HepG2 (cell line): ENCODE results near the gene PPP1R14D. TPM values are rescaled to one million over a fixed set of nuclear protein-coding genes. Genes with fewer than 3 reads are reported as not detected.

Experiments used
- ATAC-seq: fragments of 200-7000 bp; cut with Tn5 transposase; 3 replicates; pipeline ENCODE4 v1.9.1; 2020; ENCODE audit warnings: mild to moderate bottlenecking, moderate library complexity
- BruUV-seq: library from RNA; stranded (reverse); fragments of 400-500 nt; replicated peaks from 2 replicates; lab custom pipeline; 2021; lab: Mats Ljungman, UMichigan
- CTCF ChIA-PET: fragments of 300-600 bp; formaldehyde crosslinking; extraction: SDS; loops from one replicate; lab custom pipeline; 2021; ENCODE audit warnings: low total read pairs, inconsistent platforms, low intra/inter-chr PET ratio; lab: Yijun Ruan, JAX
- POLR2A ChIA-PET: fragments of 350-600 bp; sonication (Branson Sonifier 250); formaldehyde crosslinking; loops from one replicate; lab custom pipeline; 2020; ENCODE audit warnings: antibody characterized with exemption, inconsistent platforms; lab: Yijun Ruan, JAX
- DNase-seq: peaks from one replicate; pipeline ENCODE4 v3.0.0-alpha.2; 2015; ENCODE audit warnings: low spot score
- FAIRE-seq: peaks from 3 replicates; lab custom pipeline; 2011; peaks lifted over from hg19 to GRCh38; lab: Jason Lieb, UNC
- H2AFZ ChIP-seq: one replicate; pipeline ENCODE4 v1.6.1; 2011; ENCODE audit warnings: low read length, inconsistent platforms
- H3K27ac ChIP-seq: fragments of 300-600 bp; 3 replicates; pipeline ENCODE4 v1.8.0; 2011; ENCODE audit warnings: mixed run types, mild to moderate bottlenecking, mixed read lengths, low read length, inconsistent platforms; ENCODE audit not compliant: insufficient read depth; ENCODE audit errors: extremely low read length
- H3K27me3 ChIP-seq, 2 experiments: fragments of 200-600 bp in 1 of 2; 2 replicates in 1 of 2; 3 replicates in 1 of 2; pipeline versions ENCODE4 v1.6.0 to v1.8.0; 2011; ENCODE audit warnings: low read length in 2 of 2, mild to moderate bottlenecking in 2 of 2, moderate library complexity in 2 of 2, inconsistent platforms in 1 of 2; ENCODE audit not compliant: insufficient read depth in 2 of 2, control insufficient read depth in 1 of 2
- H3K36me3 ChIP-seq, 2 experiments: fragments of 200-600 bp in 1 of 2; replicated peaks in 1 of 2; 2 replicates in 1 of 2; 3 replicates in 1 of 2; pipeline versions ENCODE4 v1.5.1 to v1.8.0; 2011; ENCODE audit warnings: low read length in 2 of 2, inconsistent platforms in 1 of 2; ENCODE audit not compliant: insufficient read depth in 2 of 2, control insufficient read depth in 1 of 2
- H3K4me1 ChIP-seq: 2 replicates; pipeline ENCODE4 v1.5.1; 2012; ENCODE audit warnings: low read length, inconsistent platforms; ENCODE audit not compliant: insufficient read depth
- H3K4me2 ChIP-seq: 2 replicates; pipeline ENCODE4 v1.6.0; 2011; ENCODE audit warnings: low read depth, low read length, inconsistent platforms
- H3K4me3 ChIP-seq, 3 experiments: fragments of 200-600 bp in 1 of 3; sonication (generic), shearing (Covaris generic) in 1 of 3; replicated peaks in 1 of 3; 2 replicates each; pipeline ENCODE4 v1.5.1; 2011 to 2016; ENCODE audit warnings: low read length in 3 of 3, inconsistent platforms in 2 of 3, low read depth in 2 of 3, mild to moderate bottlenecking in 2 of 3, control low read depth in 1 of 3, mixed read lengths in 1 of 3; ENCODE audit not compliant: insufficient read depth in 1 of 3
- H3K79me2 ChIP-seq: one replicate; pipeline ENCODE4 v1.6.1; 2011; ENCODE audit warnings: low read length, inconsistent platforms; ENCODE audit not compliant: insufficient read depth
- H3K9ac ChIP-seq: 2 replicates; pipeline ENCODE4 v1.6.0; 2011; ENCODE audit warnings: mild to moderate bottlenecking, low read depth, low read length, inconsistent platforms; ENCODE audit not compliant: insufficient read depth
- H3K9me3 ChIP-seq: 2 replicates; pipeline ENCODE4 v1.5.1; 2012; ENCODE audit warnings: mild to moderate bottlenecking, low read length
- H4K20me1 ChIP-seq: 2 replicates; pipeline ENCODE4 v1.6.0; 2011; ENCODE audit warnings: inconsistent platforms, mild to moderate bottlenecking, low read length, moderate library complexity; ENCODE audit not compliant: insufficient read depth
- ARNT ChIP-seq: fragments of 450-650 bp; IDR thresholded peaks from 2 replicates; pipeline ENCODE4 v1.6.1; 2017
- ATF4 ChIP-seq, 2 experiments: fragments of 450-650 bp in 1 of 2; sonication (generic) in 1 of 2; formaldehyde crosslinking; IDR thresholded peaks; 2 replicates each; pipeline versions ENCODE4 v1.5.0 to v1.8.0; 2020 to 2022; ENCODE audit warnings: mild to moderate bottlenecking in 1 of 2, missing genetic modification reagents in 1 of 2
- ERF ChIP-seq: IDR thresholded peaks from 2 replicates; pipeline ENCODE4 v1.6.1; 2018; ENCODE audit warnings: missing biosample characterization, missing genetic modification reagents
- RAD21 ChIP-seq: fragments of 450-650 bp; formaldehyde crosslinking; IDR thresholded peaks from 2 replicates; pipeline ENCODE4 v1.5.0; 2020; ENCODE audit warnings: mild to moderate bottlenecking
- ZBTB3 ChIP-seq: sonication (generic); formaldehyde crosslinking; IDR thresholded peaks from 2 replicates; pipeline ENCODE4 v1.4.0; 2020; ENCODE audit warnings: low read depth, mild to moderate bottlenecking, moderate library complexity, missing genetic modification reagents, borderline replicate concordance
- ZGPAT ChIP-seq: IDR thresholded peaks from 2 replicates; pipeline ENCODE4 v1.6.1; 2016; ENCODE audit warnings: mild to moderate bottlenecking
- ZNF331 ChIP-seq: sonication (generic); formaldehyde crosslinking; IDR thresholded peaks from 2 replicates; pipeline ENCODE4 v1.4.0; 2020; ENCODE audit warnings: missing genetic modification reagents
- ZNF556 ChIP-seq: sonication (generic); formaldehyde crosslinking; IDR thresholded peaks from 2 replicates; pipeline ENCODE4 v1.4.0; 2020; ENCODE audit warnings: mild to moderate bottlenecking, missing genetic modification reagents, borderline replicate concordance
- ZNF737 ChIP-seq: sonication (generic); formaldehyde crosslinking; IDR thresholded peaks from 2 replicates; pipeline ENCODE4 v1.5.0; 2020; ENCODE audit warnings: missing genetic modification reagents, mild to moderate bottlenecking, borderline replicate concordance
- WGBS: methylation state at CpG from one replicate; pipeline ENCODE4 v1.1.6; 2017; ENCODE audit warnings: low lambda C conversion rate; 5-methylcytosine and 5-hydroxymethylcytosine counted together
- in situ Hi-C: cut with HindIII; loops from 2 replicates; pipeline ENCODE4 v1.10.0; 2017; ENCODE audit warnings: low pct_unique_long_range_greater_than_20kb; ENCODE audit not compliant: extremely low pct_ligation_motif_present
- intact Hi-C: fragments of 100-400 bp; cut with micrococcal nuclease; formaldehyde crosslinking; loops from one replicate; pipeline ENCODE4 v1.10.0; 2022; ENCODE audit not compliant: unreplicated experiment
- polyA plus RNA-seq, 8 experiments: library from polyadenylated mRNA; depleted of rRNA in 3 of 8; stranded (reverse) in 7 of 8; unstranded in 1 of 8; fragments of >200 nt; fragmentation: Illumina TruSeq in 4 of 8; extraction: Trizol in 4 of 8; gene quantifications; 2 replicates each; pipeline versions ENCODE4 v1.2.1 to v1.2.3, GENCODE V29; 2011 to 2016; ENCODE audit warnings: low read depth in 4 of 8, missing spikeins in 1 of 8, mixed read lengths in 1 of 8; ENCODE audit not compliant: insufficient read depth in 1 of 8
- small RNA-seq, 3 experiments: library from RNA; depleted of rRNA; stranded (forward); fragments of <200 nt; gene quantifications; one replicate each; pipeline ENCODE3, GENCODE V24; 2012; ENCODE audit warnings: low read depth in 2 of 3, low replicate concordance in 1 of 3; ENCODE audit not compliant: insufficient read length in 3 of 3, insufficient read depth in 2 of 3
- total RNA-seq, 5 experiments: library from RNA; depleted of rRNA; stranded (reverse); fragments of >200 nt; fragmentation: Illumina TruSeq; extraction: Trizol; gene quantifications; 2 replicates each; pipeline ENCODE4 v1.2.3, GENCODE V29; 2016; ENCODE audit warnings: low read depth in 1 of 5
- TF ChIP-seq, protein P1 (sequence below): IDR thresholded peaks from 2 replicates; pipeline ENCODE4 v1.6.1; 2012; ENCODE audit warnings: low read depth, low read length, improper control_type of control experiment

The PPP1R14D gene
- total and polyA plus RNA-seq, 2 of the 13 experiments (the other 11 are each of a cell fraction or from before 2014, with no cell fraction given) = 0.53 to 0.55 TPM

DNA sequence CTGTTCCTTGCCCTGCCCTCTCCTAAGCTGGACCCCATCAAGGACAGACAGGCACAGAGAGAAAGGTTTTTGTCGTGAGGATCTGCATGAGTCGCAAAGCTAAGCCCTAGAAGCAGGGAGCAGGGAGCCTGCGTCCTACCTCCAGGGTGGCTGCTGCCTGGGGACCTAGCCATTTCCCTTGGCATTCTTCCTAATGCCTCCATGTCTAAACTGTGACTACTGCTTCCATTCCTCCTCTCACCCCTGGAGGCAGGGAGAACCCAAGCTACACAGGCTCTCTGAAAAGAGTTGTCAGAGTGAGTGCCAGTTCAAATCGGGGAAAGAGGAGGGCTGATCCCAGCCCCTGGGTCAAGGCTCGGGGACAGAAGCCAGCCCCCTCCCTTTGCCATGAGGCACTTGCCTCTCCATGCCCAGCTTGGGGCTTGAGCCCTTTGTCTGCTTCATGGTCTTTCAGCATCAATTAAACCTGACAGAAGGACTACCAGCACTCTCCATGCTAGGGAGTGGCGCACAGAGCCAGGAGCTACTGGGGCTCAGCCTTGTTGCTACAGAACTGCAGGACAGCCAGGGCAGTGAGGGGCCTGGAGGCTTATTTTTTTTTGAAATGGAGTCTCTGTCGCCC, 62.2 kb downstream of the PPP1R14D start:
- ATAC-seq (no peak), FAIRE-seq (no peak), DNase-seq (no peak)
- ChIA-PET CTCF (no interaction called here), POLR2A (interaction anchor here (0.9 to 1.2 kb wide), 2 partner anchors 41 to 72 kb away, joined by 3 to 4 read pairs; partner anchors contain the start of genes DNAJC17 and ZFYVE19)
- WGBS = 96% methylated on average over 4 of the region's 7 CpGs
- H3K4me3 ChIP-seq = no peak overlapping the region
- intact Hi-C loops = no loop called here
- H3K4me1 ChIP-seq = peaks cover 32% of the 10 kb centered on the region
- H3K9me3 ChIP-seq = no peaks in the 10 kb centered on the region
- TF ChIP-seq ATF4 (CRISPR knock-in tag; IDR thresholded peaks at IDR 0.05) (no peak), ZNF556 (CRISPR knock-in tag) (no peak), ZNF737 (CRISPR knock-in tag) (no peak), ZBTB3 (no peak), ERF (CRISPR knock-in tag) (no peak), RAD21 (CRISPR knock-in tag) (no peak), ZGPAT (no peak), ARNT (no peak), ZNF331 (CRISPR knock-in tag) (no peak)
- TF ChIP-seq, protein P1, sequence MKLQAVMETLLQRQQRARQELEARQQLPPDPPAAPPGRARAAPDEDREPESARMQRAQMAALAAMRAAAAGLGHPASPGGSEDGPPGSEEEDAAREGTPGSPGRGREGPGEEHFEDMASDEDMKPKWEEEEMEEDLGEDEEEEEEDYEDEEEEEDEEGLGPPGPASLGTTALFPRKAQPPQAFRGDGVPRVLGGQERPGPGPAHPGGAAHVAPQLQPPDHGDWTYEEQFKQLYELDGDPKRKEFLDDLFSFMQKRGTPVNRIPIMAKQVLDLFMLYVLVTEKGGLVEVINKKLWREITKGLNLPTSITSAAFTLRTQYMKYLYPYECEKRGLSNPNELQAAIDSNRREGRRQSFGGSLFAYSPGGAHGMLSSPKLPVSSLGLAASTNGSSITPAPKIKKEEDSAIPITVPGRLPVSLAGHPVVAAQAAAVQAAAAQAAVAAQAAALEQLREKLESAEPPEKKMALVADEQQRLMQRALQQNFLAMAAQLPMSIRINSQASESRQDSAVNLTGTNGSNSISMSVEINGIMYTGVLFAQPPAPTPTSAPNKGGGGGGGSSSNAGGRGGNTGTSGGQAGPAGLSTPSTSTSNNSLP = no peak
- no peak overlapping the region for H2AFZ ChIP-seq
- no peak overlapping the region for H3K9ac ChIP-seq
- 0 out of 2 replicates have a peak overlapping the region, but pooled peaks have one; percentile 83 for H3K4me2 ChIP-seq
- no TSS peak for BruUV-seq
- H3K27me3 ChIP-seq = no peaks in the 10 kb centered on the region
- H3K27ac ChIP-seq = peak overlapping the region; percentile 100
- no peaks in the 10 kb centered on the region for H4K20me1 ChIP-seq
- peaks cover 11% of the 10 kb centered on the region for H3K79me2 ChIP-seq
- peaks cover 7 to 18% of the 10 kb centered on the region in 2 experiments; a peak in 4 of 5 replicates for H3K36me3 ChIP-seq
- in situ Hi-C loops = no loop called here

Small RNAs within 50 kb of the gene (small RNA-seq; reads per million reads assigned to genes)
- gene AC025166.1 = 0 reads per million in 3 experiments

Other genes starting within 250 kb of the PPP1R14D start
- 21.4 and 34.5 TPM in 2 replicates for gene KNL1, start 234.5 kb downstream of the PPP1R14D start, total RNA-seq (2016; rRNA removed; fragmentation: Illumina TruSeq; extraction: Trizol)
- gene KNL1, start 234.5 kb downstream of the PPP1R14D start, polyA plus RNA-seq (2011; rRNA removed) = 6.1 and 8.0 TPM in 2 replicates
- 12.8 and 20.6 TPM in 2 replicates for gene RAD51, start 133.5 kb downstream of the PPP1R14D start, total RNA-seq (2016; rRNA removed; fragmentation: Illumina TruSeq; extraction: Trizol)
- gene RAD51, start 133.5 kb downstream of the PPP1R14D start, polyA plus RNA-seq (2011; rRNA removed) = 6.2 and 8.5 TPM in 2 replicates
- 10.5 and 19.5 TPM in 2 replicates for gene RMDN3, start 73.5 kb downstream of the PPP1R14D start, total RNA-seq (2016; rRNA removed; fragmentation: Illumina TruSeq; extraction: Trizol)
- gene RMDN3, start 73.5 kb downstream of the PPP1R14D start, polyA plus RNA-seq (2011; rRNA removed) = 16.8 and 18.2 TPM in 2 replicates
- 92.4 and 93.1 TPM in 2 replicates for gene GCHFR, start 64.6 kb downstream of the PPP1R14D start, total RNA-seq (2016; rRNA removed; fragmentation: Illumina TruSeq; extraction: Trizol)
- gene GCHFR, start 64.6 kb downstream of the PPP1R14D start, polyA plus RNA-seq (2011; rRNA removed) = 51.5 and 55.8 TPM in 2 replicates
- gene C15orf62, start 58.7 kb downstream of the PPP1R14D start, total RNA-seq (2016; rRNA removed; fragmentation: Illumina TruSeq; extraction: Trizol) = 0.34 and 0.51 TPM in 2 replicates
- gene C15orf62, start 58.7 kb downstream of the PPP1R14D start, polyA plus RNA-seq (2011; rRNA removed) = 1.0 and 1.1 TPM in 2 replicates
- gene ZFYVE19, start 21.6 kb downstream of the PPP1R14D start, total RNA-seq (2016; rRNA removed; fragmentation: Illumina TruSeq; extraction: Trizol) = 19.2 and 23.3 TPM in 2 replicates
- gene ZFYVE19, start 21.6 kb downstream of the PPP1R14D start, polyA plus RNA-seq (2011; rRNA removed) = 44.0 and 55.3 TPM in 2 replicates
- gene DNAJC17, start 21.2 kb downstream of the PPP1R14D start, total RNA-seq (2016; rRNA removed; fragmentation: Illumina TruSeq; extraction: Trizol) = 26.5 and 30.2 TPM in 2 replicates
- 22.2 and 23.0 TPM in 2 replicates for gene DNAJC17, start 21.2 kb downstream of the PPP1R14D start, polyA plus RNA-seq (2011; rRNA removed)
- gene SPINT1, start 15.3 kb upstream of the PPP1R14D start, total RNA-seq (2016; rRNA removed; fragmentation: Illumina TruSeq; extraction: Trizol) = 0.45 and 0.49 TPM in 2 replicates
- 2.5 and 2.8 TPM in 2 replicates for gene SPINT1, start 15.3 kb upstream of the PPP1R14D start, polyA plus RNA-seq (2011; rRNA removed)
- 0.15 and 0.18 TPM in 2 replicates for gene RHOV, start 45.5 kb upstream of the PPP1R14D start, total RNA-seq (2016; rRNA removed; fragmentation: Illumina TruSeq; extraction: Trizol)
- gene RHOV, start 45.5 kb upstream of the PPP1R14D start, polyA plus RNA-seq (2011; rRNA removed) = 0.07 and 0.17 TPM in 2 replicates
- 15.8 and 17.0 TPM in 2 replicates for gene VPS18, start 65.7 kb upstream of the PPP1R14D start, total RNA-seq (2016; rRNA removed; fragmentation: Illumina TruSeq; extraction: Trizol)
- 5.8 and 7.4 TPM in 2 replicates for gene VPS18, start 65.7 kb upstream of the PPP1R14D start, polyA plus RNA-seq (2011; rRNA removed)
- gene DLL4, start 100.6 kb upstream of the PPP1R14D start, total RNA-seq (2016; rRNA removed; fragmentation: Illumina TruSeq; extraction: Trizol) = 0.13 and 0.20 TPM in 2 replicates
- 0.25 and 0.27 TPM in 2 replicates for gene DLL4, start 100.6 kb upstream of the PPP1R14D start, polyA plus RNA-seq (2011; rRNA removed)
- not detected in 2 replicates for gene CHAC1, start 124.8 kb upstream of the PPP1R14D start, total RNA-seq (2016; rRNA removed; fragmentation: Illumina TruSeq; extraction: Trizol)
- gene CHAC1, start 124.8 kb upstream of the PPP1R14D start, polyA plus RNA-seq (2011; rRNA removed) = 0.44 and 0.46 TPM in 2 replicates